NCI-H146 treated with DMSO at 0.1 percent for 48 hours (cell line): ENCODE measurements around the gene PDGFRA.
"Not testable (repeated sequence)": the region's sequence is repeated elsewhere in the genome, so short reads cannot be mapped to it uniquely, and the experiment has no call there.

Experiments
- DNase-seq: peaks from one replicate; lab custom pipeline; 2025; ENCODE audit not compliant: unreplicated experiment; lab: John Stamatoyannopoulos, UW

Gene PDGFRA

GRCh38 chr4:54227256-54228055 lies 1.6 kb upstream of the PDGFRA start:
- no peak for DNase-seq

- no peak for DNase-seq
Measured at GRCh38 chr4:54228056-54228527, 1.0 kb upstream of the PDGFRA start.

- DNase-seq: no peak
Measured at GRCh38 chr4:54228546-54228945, 547 bp upstream of the PDGFRA start.

- DNase-seq: no peak
Measured at GRCh38 chr4:54229631-54230483, 764 bp downstream of the PDGFRA start.

- no peak for DNase-seq
Measured at GRCh38 chr4:54230484-54231418, 1.7 kb downstream of the PDGFRA start.

GRCh38 chr4:54231419-54231767 lies 2.3 kb downstream of the PDGFRA start:
- no peak for DNase-seq

GRCh38 chr4:54231768-54232688 lies 2.9 kb downstream of the PDGFRA start:
- no peak for DNase-seq

- DNase-seq: peak; percentile 80
Measured at GRCh38 chr4:54233277-54233696, 4.2 kb downstream of the PDGFRA start.

GRCh38 chr4:54233697-54234496 lies 4.8 kb downstream of the PDGFRA start:
- peak; percentile 83 for DNase-seq

GRCh38 chr4:54234497-54235205 lies 5.6 kb downstream of the PDGFRA start:
- DNase-seq: peak; percentile 19

- not testable (repeated sequence) for DNase-seq
Measured at GRCh38 chr4:54236316-54236715, 7.2 kb downstream of the PDGFRA start.

GRCh38 chr4:54237770-54238169 lies 8.7 kb downstream of the PDGFRA start:
- no peak for DNase-seq

- no peak for DNase-seq
Measured at GRCh38 chr4:54238389-54238788, 9.3 kb downstream of the PDGFRA start.

GRCh38 chr4:54241268-54241823 lies 12.3 kb downstream of the PDGFRA start:
- DNase-seq: not testable (repeated sequence)

- DNase-seq: not testable (repeated sequence)
Measured at GRCh38 chr4:54243541-54243940, 14.4 kb downstream of the PDGFRA start.

GRCh38 chr4:54252312-54252711 lies 23.2 kb downstream of the PDGFRA start:
- DNase-seq: not testable (repeated sequence)

GRCh38 chr4:54254116-54254914 lies 25.2 kb downstream of the PDGFRA start:
- DNase-seq: no peak
